IPS-18c (cell line): ENCODE results near the gene SSC5D.
"Not testable (repeated sequence)": the region's sequence is repeated elsewhere in the genome, so short reads cannot be mapped to it uniquely, and the experiment has no call there.

Experiments
- H3K4me3 ChIP-seq: 2 replicates; pipeline ENCODE4 v1.7.0; 2013; ENCODE audit warnings: low read depth, mild to moderate bottlenecking, low read length, moderate library complexity; ENCODE audit not compliant: insufficient read depth
- H3K9me3 ChIP-seq: one replicate; pipeline ENCODE4 v1.6.1; 2013; ENCODE audit warnings: mild to moderate bottlenecking, low read length, moderate library complexity; ENCODE audit not compliant: control insufficient read depth, insufficient read depth

SSC5D gene

GRCh38 chr19:55519451-55520311 lies 31.4 kb downstream of the SSC5D start:
- Histone ChIP-seq H3K4me3 (no peak overlapping the region), H3K9me3 (no peaks in the 10 kb centered on the region)

- no peak overlapping the region for H3K4me3 ChIP-seq
- no peaks in the 10 kb centered on the region for H3K9me3 ChIP-seq
These were observed 32.6 kb downstream of the SSC5D start for GRCh38 chr19:55520691-55521292.

DNA sequence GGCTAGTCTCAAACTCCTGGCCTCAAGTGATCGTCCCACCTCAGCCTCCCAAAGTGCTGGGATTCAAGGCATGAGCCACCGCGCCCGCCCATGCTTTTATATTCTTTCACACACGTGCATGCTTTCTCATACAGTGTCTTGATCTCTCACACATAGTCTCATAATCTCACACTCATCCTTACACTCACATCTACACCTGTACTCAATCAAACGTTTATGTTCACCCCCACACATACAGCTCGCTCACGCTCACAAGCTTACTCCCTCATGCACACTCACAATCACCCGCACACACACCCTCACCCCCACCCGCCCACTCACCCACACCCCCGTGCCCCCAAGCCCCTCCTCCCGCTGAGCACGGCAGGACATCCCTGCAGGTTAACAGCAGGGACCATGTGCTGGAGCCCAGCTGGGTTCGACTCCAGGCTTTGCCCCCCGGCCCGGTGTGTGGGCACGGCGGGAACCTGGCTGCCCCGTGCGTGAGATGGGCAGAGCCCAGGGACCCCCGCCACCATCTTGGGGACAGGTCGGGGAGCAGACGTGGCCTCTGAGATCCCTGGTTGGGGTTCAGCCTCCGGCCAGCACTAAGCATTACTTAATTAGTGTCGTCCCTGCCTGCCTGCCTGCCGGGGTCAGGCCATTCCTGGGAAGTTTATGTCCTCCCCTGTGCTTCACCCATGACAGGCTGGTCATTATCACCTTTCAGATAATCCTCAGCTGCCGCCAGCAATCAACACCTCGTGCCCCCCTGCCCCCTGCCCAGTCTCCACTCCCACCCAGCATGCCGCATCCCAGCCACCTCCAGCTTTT lies 37.3 kb downstream of the SSC5D start:
- H3K4me3 ChIP-seq, result no peak overlapping the region
- no peaks in the 10 kb centered on the region for H3K9me3 ChIP-seq

- H3K9me3 ChIP-seq, result no peaks in the 10 kb centered on the region
- no peak overlapping the region for H3K4me3 ChIP-seq
These were observed 38.3 kb downstream of the SSC5D start for GRCh38 chr19:55526216-55527196.

- Histone ChIP-seq H3K4me3 (no peak overlapping the region), H3K9me3 (no peaks in the 10 kb centered on the region)
These were observed 39.2 kb downstream of the SSC5D start for GRCh38 chr19:55527197-55528029.

DNA sequence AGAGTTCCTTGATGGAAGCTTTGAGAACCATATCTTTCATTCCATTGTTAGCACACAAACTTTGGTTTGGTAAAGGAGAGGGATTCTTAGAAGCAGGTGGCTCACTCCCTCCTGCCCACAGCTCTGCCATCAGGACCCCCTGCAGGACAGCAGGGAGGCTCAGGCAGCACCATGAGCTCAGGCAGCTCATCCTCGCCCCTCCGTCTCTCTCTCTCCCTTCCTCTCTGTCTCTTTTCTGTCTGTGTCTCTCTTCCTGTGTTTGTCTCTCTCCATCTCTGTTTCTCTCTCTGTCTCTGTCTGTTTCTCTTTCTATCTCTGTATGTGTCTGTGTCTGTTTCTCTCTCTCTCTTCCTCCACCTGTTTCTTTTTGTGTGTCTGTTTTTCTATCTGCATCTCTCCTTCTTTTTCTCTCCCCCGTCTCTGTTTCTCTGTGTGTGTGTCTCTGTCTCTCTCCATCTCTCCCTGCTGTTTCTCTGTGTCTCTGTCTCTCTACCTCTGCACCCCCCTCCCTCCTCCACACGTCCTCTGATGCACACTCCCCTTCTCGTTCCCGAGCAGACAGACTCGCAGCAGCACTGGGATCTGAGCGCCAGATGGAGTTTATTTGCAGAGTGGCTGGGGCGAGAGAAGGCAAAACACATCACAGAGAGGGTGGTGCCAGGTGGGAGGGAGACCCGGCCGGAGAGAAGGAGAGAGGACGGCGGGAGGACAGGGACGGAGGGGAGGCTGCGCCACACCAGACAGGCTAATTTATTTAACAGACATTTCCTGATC lies 40.0 kb downstream of the SSC5D start:
- Histone ChIP-seq H3K9me3 (no peaks in the 10 kb centered on the region), H3K4me3 (no peak overlapping the region)

DNA sequence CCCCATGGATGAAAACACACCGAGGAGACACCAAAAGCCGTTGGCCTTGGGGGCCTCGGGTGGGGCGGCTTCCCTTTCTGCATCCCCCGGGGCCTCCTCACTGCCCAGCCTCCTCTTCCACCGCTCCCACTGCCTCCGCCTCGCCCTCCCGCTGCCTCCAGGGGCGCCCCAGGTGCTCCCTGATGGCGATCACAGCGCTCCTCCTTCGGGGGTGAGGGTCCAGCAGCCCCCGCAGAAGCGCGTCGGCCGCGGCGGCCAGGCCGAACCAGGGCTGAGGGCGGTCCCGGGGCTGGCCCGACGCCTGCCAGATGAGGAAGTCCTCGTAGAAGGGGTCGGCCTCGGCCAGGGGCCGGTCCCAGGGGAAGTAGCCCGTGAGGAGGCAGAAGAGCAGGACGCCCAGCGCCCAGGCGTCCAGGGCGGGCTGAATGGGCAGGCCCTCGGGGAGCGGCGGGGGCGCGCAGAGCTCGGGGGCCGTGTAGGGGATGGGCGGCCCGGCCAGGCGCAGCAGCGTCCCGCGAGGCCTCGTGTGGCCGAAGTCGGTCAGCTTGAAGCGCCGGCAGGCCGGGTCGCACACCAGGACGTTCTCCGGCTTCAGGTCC lies 41.5 kb downstream of the SSC5D start:
- H3K4me3 ChIP-seq, result no peak overlapping the region
- no peaks in the 10 kb centered on the region for H3K9me3 ChIP-seq

- Histone ChIP-seq H3K9me3 (no peaks in the 10 kb centered on the region), H3K4me3 (no peak overlapping the region)
These were observed 42.8 kb downstream of the SSC5D start for GRCh38 chr19:55530996-55531395.

DNA sequence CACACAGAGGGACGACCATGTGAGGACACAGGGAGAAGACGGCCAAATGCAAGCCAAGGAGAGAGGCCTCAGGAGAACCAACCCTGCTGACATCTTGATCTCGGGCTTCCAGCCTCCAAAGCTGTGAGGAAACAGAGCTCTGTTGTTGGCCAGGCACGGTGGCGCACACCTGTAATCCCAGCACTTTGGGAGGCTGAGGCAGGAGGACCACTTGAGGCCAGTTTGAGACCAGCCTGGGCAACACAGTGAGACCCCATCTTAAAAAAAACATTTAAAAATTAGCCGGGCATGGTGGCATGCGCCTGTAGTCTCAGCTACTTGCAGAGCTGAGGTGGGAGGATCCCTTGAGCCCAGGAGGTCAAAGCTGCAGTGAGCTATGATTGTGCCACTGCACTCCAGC lies 46.0 kb downstream of the SSC5D start:
- not testable (repeated sequence) for H3K4me3 ChIP-seq, H3K9me3 ChIP-seq

- no peak overlapping the region for H3K4me3 ChIP-seq
These were observed 47.1 kb downstream of the SSC5D start for GRCh38 chr19:55535173-55535964.

GRCh38 chr19:55535965-55536350 lies 47.7 kb downstream of the SSC5D start:
- no peak overlapping the region for H3K4me3 ChIP-seq
- H3K9me3 ChIP-seq, result no peaks in the 10 kb centered on the region

More at GRCh38 chr19:55535173-55535964, 47.1 kb downstream of the SSC5D start:
- H3K9me3 ChIP-seq, result no peaks in the 10 kb centered on the region

DNA sequence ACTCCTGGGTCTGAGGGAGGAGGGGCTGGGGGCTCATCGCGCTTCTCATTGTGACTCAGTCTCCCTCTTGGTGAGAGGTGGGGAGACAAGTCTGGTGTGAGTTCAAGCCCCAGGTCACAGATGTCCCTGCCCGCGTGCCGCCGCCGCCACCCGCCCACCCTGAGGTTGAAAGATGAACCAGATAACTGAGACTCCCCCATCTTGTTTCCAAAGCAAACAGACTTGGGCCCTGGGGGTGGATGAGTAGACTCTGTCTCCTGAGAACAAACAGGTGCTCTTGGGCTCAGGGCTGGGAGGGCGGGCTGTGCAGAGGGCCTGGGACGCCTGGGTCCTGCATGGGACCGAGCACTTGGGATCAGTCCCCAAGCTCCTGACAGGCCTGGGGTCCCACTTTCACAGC lies 48.1 kb downstream of the SSC5D start:
- H3K9me3 ChIP-seq, result no peaks in the 10 kb centered on the region
- H3K4me3 ChIP-seq, result no peak overlapping the region; the same call in 1 of the 2 replicates

DNA sequence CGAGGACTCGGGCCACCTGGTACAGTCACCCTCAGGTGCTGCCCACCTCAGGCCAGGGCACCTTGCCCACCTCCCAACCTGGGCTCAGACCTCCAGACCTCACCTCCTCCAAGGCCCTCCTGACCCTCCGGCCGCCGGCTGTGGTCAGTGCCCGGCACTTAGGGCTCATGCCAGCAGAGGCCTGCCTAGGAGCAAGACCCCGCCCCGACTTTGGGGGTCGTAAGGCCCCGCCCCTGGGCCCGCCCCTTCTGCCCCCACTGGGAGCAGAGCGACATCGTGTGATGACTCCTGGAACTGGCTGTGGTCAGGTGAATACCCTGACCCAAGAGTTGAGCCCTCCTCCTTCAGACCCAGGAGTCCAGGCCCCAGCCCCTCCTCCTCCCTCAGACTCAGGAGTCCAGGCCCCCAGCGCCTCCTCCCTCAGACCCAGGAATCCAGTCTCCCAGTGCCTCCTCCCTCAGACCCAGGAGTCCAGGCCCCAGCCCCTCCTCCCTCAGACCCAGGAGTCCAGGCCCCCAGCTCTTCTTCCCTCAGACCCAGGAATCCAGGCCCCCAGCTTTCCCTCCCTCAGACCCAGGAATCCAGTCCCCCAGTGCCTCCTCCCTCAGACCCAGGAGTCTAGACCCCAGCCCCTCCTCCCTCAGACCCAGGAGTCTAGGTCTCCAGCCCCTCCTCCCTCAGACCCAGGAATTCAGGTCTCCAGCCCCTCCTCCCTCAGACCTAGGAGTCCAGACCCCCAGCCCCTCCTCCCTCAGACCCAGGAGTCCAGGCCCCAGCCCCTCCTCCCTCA lies 48.9 kb downstream of the SSC5D start, which contains the start of gene SBK2:
Gene SBK2, minus strand, starts transcription at position 183 of the 790 bp plus-strand sequence. CDS start 839 bp downstream, outside the sequence.
- Histone ChIP-seq H3K4me3 (no peak within 1 kb of the TSS; the same call in 1 of the 2 replicates), H3K9me3 (no peaks in the 10 kb centered on the region)

DNA sequence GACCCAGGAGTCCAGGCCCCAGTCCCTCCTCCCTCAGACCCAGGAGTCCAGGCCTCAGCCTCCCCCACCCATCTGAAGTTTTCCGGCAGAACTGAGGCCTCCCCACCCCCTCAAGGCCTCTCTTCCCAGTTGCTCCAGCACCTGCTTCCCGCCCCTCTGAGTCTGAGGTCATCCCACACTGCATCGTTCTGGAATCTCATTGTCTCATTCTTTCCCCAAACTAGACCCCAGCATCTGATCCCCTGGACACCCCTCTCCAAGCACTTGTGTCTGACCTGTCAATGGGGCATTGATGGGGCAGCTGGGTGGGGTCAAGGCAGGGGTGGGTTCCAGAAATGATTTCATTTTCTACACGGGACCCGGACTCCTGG lies 49.5 kb downstream of the SSC5D start:
- H3K9me3 ChIP-seq, result no peaks in the 10 kb centered on the region
- H3K4me3 ChIP-seq, result no peak overlapping the region
